ENCODE measurements around the gene UQCC5. TPM values are rescaled to one million over a fixed set of nuclear protein-coding genes. Genes with fewer than 3 reads are reported as not detected.

The UQCC5 gene
- total RNA-seq (2021) = 10.3 and 14.4 TPM in 2 replicates
- percentile 45 among the genes with signal in this experiment for Bru-seq, nascent RNA
- percentile 47 among the genes with signal in this experiment for BruChase-seq, experiment 1, labeled RNA remaining after a 2-hour chase
- percentile 51 among the genes with signal in this experiment for BruChase-seq, experiment 2, labeled RNA remaining after a 6-hour chase
- long read RNA-seq, transcript SMIM4-203 (2 exons, 1,770 nt) = major isoform, 6 of 14 reads
- long read RNA-seq, partial matches to known transcripts = 0 of 14 reads
- long read RNA-seq, other reads (novel, unspliced or antisense) = 6 of 14 reads

- BruUV-seq (replicated peaks) = no TSS peak
- ChIA-PET CTCF (interaction anchor here (0.6 kb wide), 1 partner anchor 39 kb away, joined by 5 read pairs; no protein-coding TSS in a partner anchor), POLR2A (ENCODE audit: low non-redundant PET) (interaction anchor here (0.5 kb wide), 1 partner anchor 195 kb away, joined by 10 read pairs; no protein-coding TSS in a partner anchor)
- H3K36me3 ChIP-seq (ENCODE audit: insufficient read depth, low read length, poor library complexity, severe bottlenecking) = peaks cover 2% of the 10 kb centered on the region
- H3K27ac ChIP-seq (ENCODE audit: low read depth, low read length, poor library complexity, severe bottlenecking) = peak within 1 kb of the TSS; percentile 79
- TF ChIP-seq CTCF (conservative IDR thresholded peaks at IDR 0.05; ENCODE audit: low read depth, low read length) (no peak), EZH2 (IDR thresholded peaks at IDR 0.05; ENCODE audit: borderline replicate concordance, low read depth, low read length, poor library complexity, severe bottlenecking) (no peak)
- H3K4me1 ChIP-seq (ENCODE audit: insufficient read depth, low read length, poor library complexity, severe bottlenecking) = no peaks in the 10 kb centered on the region
- peak; percentile 96 for DNase-seq (ENCODE audit: low spot score)
- intact Hi-C loops (cut with micrococcal nuclease; ENCODE audit: unreplicated experiment) = no loop called here
- peak within 1 kb of the TSS; percentile 78 for H3K4me3 ChIP-seq (ENCODE audit: low read depth, low read length, poor library complexity, severe bottlenecking)
- H3K27me3 ChIP-seq (replicated peaks; ENCODE audit: insufficient read depth, low read depth, low read length, poor library complexity) = no peaks in the 10 kb centered on the region
- no peaks in the 10 kb centered on the region for H3K9me3 ChIP-seq (ENCODE audit: low read depth, low read length, poor library complexity, severe bottlenecking)
Observed at GRCh38 chr3:52536369-52537164, at the start of gene UQCC5. TSS of gene UQCC5 (plus strand) at chr3:52536605. CDS start at chr3:52536756, 151 bp downstream.

GRCh38 chr3:52487050-52487787, 49.2 kb upstream of the UQCC5 start:
- intact Hi-C loops (cut with micrococcal nuclease; ENCODE audit: unreplicated experiment) = no loop called here
- H3K4me3 ChIP-seq (ENCODE audit: low read depth, low read length, poor library complexity, severe bottlenecking) = no peak overlapping the region
- POLR2A ChIA-PET (ENCODE audit: low non-redundant PET) = no interaction called here
- no peaks in the 10 kb centered on the region for H3K4me1 ChIP-seq (ENCODE audit: insufficient read depth, low read length, poor library complexity, severe bottlenecking)
- H3K27me3 ChIP-seq (replicated peaks; ENCODE audit: insufficient read depth, low read depth, low read length, poor library complexity) = no peaks in the 10 kb centered on the region
- CTCF ChIA-PET = no interaction called here
- H3K27ac ChIP-seq (ENCODE audit: low read depth, low read length, poor library complexity, severe bottlenecking) = no peak overlapping the region
- H3K9me3 ChIP-seq (ENCODE audit: low read depth, low read length, poor library complexity, severe bottlenecking) = no peaks in the 10 kb centered on the region
- H3K36me3 ChIP-seq (ENCODE audit: insufficient read depth, low read length, poor library complexity, severe bottlenecking) = peaks cover 3% of the 10 kb centered on the region
- no peak for TF ChIP-seq CTCF (conservative IDR thresholded peaks at IDR 0.05; ENCODE audit: low read depth, low read length)
- TF ChIP-seq EZH2 (IDR thresholded peaks at IDR 0.05; ENCODE audit: borderline replicate concordance, low read depth, low read length, poor library complexity, severe bottlenecking) = no peak
- no peak for DNase-seq (ENCODE audit: low spot score)
- no TSS peak for BruUV-seq (replicated peaks)

Measured in A673 (cell line).